HG02938 (cell line): Measurements from ENCODE around the gene RBMS1.

Experiments
- ATAC-seq: cut with Tn5 transposase; IDR thresholded peaks from one replicate; pipeline ENCODE4 v1.9.1; 2021; ENCODE audit warnings: mild to moderate bottlenecking, moderate library complexity; ENCODE audit not compliant: unreplicated experiment

The RBMS1 gene

DNA sequence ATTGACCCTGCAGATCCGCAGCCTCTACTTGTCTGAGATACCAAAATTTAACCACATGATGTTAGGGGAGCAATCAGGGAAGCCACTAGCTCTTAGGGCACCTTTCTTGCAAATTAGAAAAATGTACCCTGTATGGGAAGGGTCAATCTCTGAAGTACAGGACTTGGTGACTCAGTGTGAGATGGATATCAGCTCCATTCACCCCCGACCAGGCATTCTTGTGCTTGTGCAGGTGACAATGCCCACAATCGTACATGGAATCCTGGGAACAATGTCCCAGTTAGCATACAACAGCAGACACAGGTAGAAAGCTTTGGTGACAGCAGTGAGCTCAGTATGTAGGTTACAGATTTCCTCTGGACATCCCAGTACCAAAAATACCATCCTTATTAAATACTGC is 155.9 kb downstream of the RBMS1 start:
- ATAC-seq, result no peak

DNA sequence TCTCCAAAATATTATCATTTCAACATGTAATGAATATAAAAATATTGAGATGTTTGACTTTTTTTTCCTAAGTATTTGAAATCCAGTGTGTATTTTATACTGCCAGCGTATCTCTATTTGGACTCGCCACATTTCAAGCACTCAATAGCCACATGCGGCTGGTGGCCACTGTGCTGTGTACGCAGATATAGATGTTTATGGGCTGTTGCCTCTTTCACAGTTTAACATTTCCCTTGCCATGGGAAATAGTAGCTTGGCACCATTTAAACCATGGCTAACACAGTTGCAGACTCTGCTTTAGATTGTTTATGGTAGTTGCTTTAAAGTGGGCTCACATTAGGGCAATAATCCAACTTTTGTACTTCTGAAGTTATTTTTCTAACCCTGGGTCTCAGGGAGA is 157.0 kb downstream of the RBMS1 start:
- ATAC-seq, result no peak

GRCh38 chr2:160336105-160336504 is 157.5 kb downstream of the RBMS1 start:
- ATAC-seq, result no peak

GRCh38 chr2:160335441-160335840 is 158.2 kb downstream of the RBMS1 start:
- no peak for ATAC-seq

DNA sequence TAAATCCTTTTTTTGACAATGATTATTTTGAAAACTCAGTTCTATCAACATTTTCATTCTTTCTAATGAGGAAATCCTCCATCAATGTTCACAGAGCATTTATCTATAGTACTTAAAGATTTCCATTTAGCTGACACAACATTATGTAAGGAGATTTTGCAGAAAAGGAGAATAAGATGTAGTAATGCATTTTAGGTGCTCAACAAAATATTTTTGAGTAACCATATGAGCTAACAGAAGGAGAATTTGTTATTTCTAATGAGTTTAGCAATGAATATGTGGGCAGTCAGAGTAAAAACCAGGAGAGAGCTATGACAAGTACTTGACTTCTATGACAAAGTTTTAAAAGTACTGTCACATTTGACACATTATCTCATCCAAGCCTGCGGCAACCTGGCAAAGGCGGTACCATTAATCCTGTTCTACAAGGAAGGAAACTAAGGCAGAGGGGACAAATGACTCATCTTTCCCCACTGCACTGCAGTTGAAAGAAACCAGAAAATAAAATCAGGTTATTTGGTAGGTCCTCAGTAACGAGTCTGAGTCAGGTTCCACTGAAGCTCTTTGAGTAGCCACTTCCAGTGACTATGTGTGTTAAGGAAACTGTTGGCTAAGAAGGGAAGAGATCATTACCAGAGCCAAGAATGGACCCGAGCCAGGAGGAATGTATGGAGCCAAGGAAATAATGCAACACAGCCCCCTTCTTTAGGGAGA is 159.4 kb downstream of the RBMS1 start:
- ATAC-seq, result no peak

DNA sequence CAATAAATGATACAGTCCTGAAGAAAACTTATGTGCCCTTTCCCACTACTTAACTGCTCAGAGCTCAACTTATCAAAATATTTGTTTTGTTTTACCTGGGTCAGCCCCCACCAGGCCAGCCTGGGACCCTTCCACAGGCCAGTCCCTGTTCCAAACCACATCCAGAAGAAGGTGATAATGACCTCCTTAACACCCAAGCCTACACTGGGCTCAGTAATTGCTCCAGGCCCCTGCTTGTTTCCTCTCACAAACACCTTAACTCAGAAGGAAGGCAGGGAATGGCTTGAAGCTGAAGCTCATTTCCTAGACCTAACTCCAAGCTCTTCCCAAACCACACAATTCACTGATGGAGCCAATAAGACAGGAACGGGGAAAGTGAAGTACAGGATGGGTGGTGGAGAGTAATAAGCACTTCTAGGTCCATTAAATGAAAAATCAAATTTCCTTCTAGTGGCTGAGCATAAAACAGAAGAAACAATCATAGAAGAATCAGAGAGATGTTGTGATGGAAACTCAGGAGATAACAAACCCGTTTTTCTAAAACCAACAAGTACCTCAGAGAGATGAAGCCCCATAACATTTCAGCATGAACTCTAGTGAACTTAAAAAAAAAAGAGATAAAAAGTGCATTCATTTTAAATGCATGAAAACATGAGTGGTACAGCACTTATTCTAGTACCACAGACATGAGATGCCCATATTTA is 160.1 kb downstream of the RBMS1 start:
- ATAC-seq, result no peak

- ATAC-seq, result no peak
Observed at GRCh38 chr2:160332318-160332717, 161.3 kb downstream of the RBMS1 start.

DNA sequence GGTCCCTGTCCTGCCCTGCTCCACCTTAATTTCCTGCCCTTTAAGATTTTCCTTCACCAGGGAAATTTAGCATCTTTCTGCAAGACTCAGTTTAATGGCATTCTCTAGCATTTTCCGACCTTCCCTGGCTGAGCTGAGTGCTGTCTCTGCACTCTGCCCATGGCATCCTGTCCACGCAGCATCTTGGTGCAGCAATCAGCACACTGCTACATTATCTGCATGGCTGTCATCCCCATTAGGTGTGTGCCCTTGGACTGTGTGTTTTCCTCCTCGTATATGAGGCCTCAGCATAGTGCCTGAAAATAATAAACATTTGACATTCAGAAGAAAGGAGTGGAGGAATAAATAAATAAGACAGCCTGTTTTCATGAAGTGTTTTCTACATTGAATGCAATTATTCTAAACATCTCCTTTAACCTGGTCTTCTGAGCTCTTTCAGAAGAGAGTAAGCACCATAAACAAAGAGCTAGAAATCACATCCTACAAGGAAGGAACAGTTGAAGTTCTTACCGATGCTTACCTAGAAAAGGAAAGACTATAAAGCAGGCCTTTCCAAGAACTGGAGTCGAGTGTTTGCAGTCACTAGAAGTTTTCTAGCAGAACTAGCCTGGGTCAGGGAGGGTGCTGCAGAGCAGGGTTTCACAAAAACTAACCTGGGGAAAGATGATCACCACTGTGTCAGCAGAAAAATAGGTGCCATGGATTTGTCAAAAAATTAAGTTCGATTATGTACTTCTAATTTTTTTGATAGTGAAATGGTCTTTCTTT is 162.2 kb downstream of the RBMS1 start:
- no peak for ATAC-seq

GRCh38 chr2:160328811-160329527 is 164.6 kb downstream of the RBMS1 start:
- ATAC-seq, result no peak

DNA sequence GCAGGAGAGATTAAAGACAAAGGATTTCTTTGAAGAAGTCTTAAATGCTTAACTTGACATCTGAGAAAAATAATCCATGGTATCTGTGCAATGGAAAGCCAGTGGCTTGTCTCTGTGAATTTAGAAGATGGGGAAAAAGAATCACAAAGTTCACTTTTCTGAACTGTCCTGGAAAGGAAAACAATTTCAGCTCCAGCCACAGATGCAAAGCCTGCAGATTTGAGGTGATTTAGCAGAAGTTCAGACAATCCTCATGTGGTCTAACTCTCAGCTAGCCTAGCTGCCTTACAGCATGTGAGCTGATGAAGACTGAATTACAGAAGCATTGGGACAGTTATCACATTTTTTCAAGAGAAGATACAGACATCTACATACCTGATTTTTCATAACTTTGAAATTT is 166.8 kb downstream of the RBMS1 start:
- no peak for ATAC-seq

DNA sequence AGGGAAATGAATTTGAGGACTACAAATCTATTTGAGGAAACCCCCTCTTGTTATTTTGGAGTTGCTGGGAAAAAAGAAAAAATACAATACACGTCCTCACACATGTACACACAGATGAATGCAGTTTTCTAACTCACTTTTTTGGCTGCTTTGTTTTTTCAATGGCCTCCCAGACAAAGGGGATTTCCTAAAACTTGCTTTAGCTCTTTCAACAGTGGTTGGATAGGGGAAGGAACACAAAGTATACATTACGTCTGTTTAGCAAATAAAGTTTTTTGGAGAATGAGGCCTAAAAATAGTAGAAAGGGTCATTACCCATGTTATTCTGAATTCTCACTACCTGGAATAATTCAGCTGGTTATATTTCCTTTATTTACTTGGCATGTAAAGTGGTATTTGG is 168.2 kb downstream of the RBMS1 start:
- ATAC-seq, result no peak

DNA sequence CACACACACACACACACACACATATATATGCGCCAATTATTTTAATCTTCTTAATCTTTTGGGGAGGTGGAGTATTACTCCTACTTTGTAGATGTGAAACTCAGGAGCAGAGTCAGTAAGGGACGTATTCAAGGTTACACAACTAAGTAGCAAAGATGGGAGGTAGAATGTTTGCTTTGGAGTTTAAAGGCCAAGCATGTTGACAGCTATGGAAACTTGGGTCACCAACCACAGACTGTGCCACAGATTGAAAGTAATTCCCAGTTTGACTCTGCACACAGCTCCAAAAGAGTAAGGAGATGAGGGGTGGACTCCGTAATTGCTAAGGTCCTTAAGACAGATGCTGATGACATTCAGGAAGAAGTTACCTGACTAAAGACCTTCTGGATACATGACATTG is 168.7 kb downstream of the RBMS1 start:
- no peak for ATAC-seq

GRCh38 chr2:160324161-160324800 is 169.3 kb downstream of the RBMS1 start:
- ATAC-seq, result peak; percentile 59

- peak; percentile 56 for ATAC-seq
Observed at GRCh38 chr2:160322320-160322719, 171.3 kb downstream of the RBMS1 start.

GRCh38 chr2:160321006-160321405 is 172.6 kb downstream of the RBMS1 start:
- no peak for ATAC-seq

GRCh38 chr2:160319700-160320099 is 173.9 kb downstream of the RBMS1 start:
- ATAC-seq, result no peak

- no peak for ATAC-seq
Observed at GRCh38 chr2:160318218-160318617, 175.4 kb downstream of the RBMS1 start.

GRCh38 chr2:160317181-160318099 is 176.2 kb downstream of the RBMS1 start:
- ATAC-seq, result no peak

GRCh38 chr2:160315337-160315736 is 178.3 kb downstream of the RBMS1 start:
- no peak for ATAC-seq
